Renal pelvis (tissue), 4 donors: ENCODE data around the gene IMMP2L. TPM values are rescaled to one million over a fixed set of nuclear protein-coding genes. Genes with fewer than 3 reads are reported as not detected.

Experiments
- DNase-seq: peaks from one replicate; pipeline ENCODE4 v3.0.0-alpha.2; 2013
- polyA plus RNA-seq, 3 donors: library from polyadenylated mRNA; unstranded; fragments of 120-200 nt; gene quantifications; one replicate each; pipeline ENCODE4 v1.2.1, GENCODE V29; 2013; ENCODE audit not compliant: insufficient read length in 3 of 3

The IMMP2L gene
- polyA plus RNA-seq, 3 donors: 42.8 to 50.0 (median 43.2) TPM

GRCh38 chr7:111560773-111561653 lies 1.3 kb downstream of the IMMP2L start:
- peak; percentile 44 for DNase-seq

- DNase-seq: peak; percentile 8
Measured at GRCh38 chr7:111558991-111559390, 3.3 kb downstream of the IMMP2L start.

- DNase-seq: no peak
Measured at GRCh38 chr7:111556977-111557376, 5.3 kb downstream of the IMMP2L start.

- no peak for DNase-seq
Measured at GRCh38 chr7:111554086-111554485, 8.2 kb downstream of the IMMP2L start.

- no peak for DNase-seq
Measured at GRCh38 chr7:111541067-111541466, 21.2 kb downstream of the IMMP2L start.

GRCh38 chr7:111540199-111540815 lies 22.0 kb downstream of the IMMP2L start:
- no peak for DNase-seq

GRCh38 chr7:111537134-111537533 lies 25.2 kb downstream of the IMMP2L start:
- DNase-seq: no peak

- DNase-seq: no peak
Measured at GRCh38 chr7:111535142-111535870, 27.0 kb downstream of the IMMP2L start.

- no peak for DNase-seq
Measured at GRCh38 chr7:111532625-111533024, 29.7 kb downstream of the IMMP2L start.

GRCh38 chr7:111531993-111532392 lies 30.3 kb downstream of the IMMP2L start:
- DNase-seq: no peak

- DNase-seq: no peak
Measured at GRCh38 chr7:111530356-111530668, 32.0 kb downstream of the IMMP2L start.

- no peak for DNase-seq
Measured at GRCh38 chr7:111529507-111530355, 32.6 kb downstream of the IMMP2L start.

- DNase-seq: no peak
Measured at GRCh38 chr7:111528331-111528730, 34.0 kb downstream of the IMMP2L start.

- no peak for DNase-seq
Measured at GRCh38 chr7:111527545-111527944, 34.7 kb downstream of the IMMP2L start.

GRCh38 chr7:111525100-111525499 lies 37.2 kb downstream of the IMMP2L start:
- no peak for DNase-seq

- no peak for DNase-seq
Measured at GRCh38 chr7:111521660-111522059, 40.6 kb downstream of the IMMP2L start.

- no peak for DNase-seq
Measured at GRCh38 chr7:111518264-111518663, 44.0 kb downstream of the IMMP2L start.

GRCh38 chr7:111517549-111517951 lies 44.7 kb downstream of the IMMP2L start:
- peak; percentile 45 for DNase-seq

GRCh38 chr7:111516612-111517011 lies 45.7 kb downstream of the IMMP2L start:
- peak; percentile 5 for DNase-seq

GRCh38 chr7:111513566-111513965 lies 48.7 kb downstream of the IMMP2L start:
- DNase-seq: no peak

GRCh38 chr7:111511845-111512244 lies 50.4 kb downstream of the IMMP2L start:
- DNase-seq: no peak
